ENCODE data around the gene NLGN1.

GRCh38 chr3:174247687-174248152 is 850.2 kb downstream of the NLGN1 start:
- TF ChIP-seq, protein P1, sequence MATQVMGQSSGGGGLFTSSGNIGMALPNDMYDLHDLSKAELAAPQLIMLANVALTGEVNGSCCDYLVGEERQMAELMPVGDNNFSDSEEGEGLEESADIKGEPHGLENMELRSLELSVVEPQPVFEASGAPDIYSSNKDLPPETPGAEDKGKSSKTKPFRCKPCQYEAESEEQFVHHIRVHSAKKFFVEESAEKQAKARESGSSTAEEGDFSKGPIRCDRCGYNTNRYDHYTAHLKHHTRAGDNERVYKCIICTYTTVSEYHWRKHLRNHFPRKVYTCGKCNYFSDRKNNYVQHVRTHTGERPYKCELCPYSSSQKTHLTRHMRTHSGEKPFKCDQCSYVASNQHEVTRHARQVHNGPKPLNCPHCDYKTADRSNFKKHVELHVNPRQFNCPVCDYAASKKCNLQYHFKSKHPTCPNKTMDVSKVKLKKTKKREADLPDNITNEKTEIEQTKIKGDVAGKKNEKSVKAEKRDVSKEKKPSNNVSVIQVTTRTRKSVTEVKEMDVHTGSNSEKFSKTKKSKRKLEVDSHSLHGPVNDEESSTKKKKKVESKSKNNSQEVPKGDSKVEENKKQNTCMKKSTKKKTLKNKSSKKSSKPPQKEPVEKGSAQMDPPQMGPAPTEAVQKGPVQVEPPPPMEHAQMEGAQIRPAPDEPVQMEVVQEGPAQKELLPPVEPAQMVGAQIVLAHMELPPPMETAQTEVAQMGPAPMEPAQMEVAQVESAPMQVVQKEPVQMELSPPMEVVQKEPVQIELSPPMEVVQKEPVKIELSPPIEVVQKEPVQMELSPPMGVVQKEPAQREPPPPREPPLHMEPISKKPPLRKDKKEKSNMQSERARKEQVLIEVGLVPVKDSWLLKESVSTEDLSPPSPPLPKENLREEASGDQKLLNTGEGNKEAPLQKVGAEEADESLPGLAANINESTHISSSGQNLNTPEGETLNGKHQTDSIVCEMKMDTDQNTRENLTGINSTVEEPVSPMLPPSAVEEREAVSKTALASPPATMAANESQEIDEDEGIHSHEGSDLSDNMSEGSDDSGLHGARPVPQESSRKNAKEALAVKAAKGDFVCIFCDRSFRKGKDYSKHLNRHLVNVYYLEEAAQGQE (IDR thresholded peaks at IDR 0.05; ENCODE audit: insufficient read depth in 1 of 2, low read depth in 2 of 2, low read length in 2 of 2): no peak
- TF ChIP-seq SIN3A (IDR thresholded peaks at IDR 0.05; ENCODE audit: borderline replicate concordance, insufficient read depth, low read length): no peak
- no peak for TF ChIP-seq POLR2AphosphoS5 (IDR thresholded peaks at IDR 0.05; ENCODE audit: low read depth, low read length)
